WI38 (cell line): ENCODE results near the gene AKIRIN2.
A peak's percentile ranks its signal among the peaks of the same experiment; 100 is the strongest.

Experiments used
- H3K4me3 ChIP-seq: 2 replicates; pipeline ENCODE4 v1.5.1; 2011; ENCODE audit warnings: low read depth, mild to moderate bottlenecking, control low read depth, low read length
- CTCF ChIP-seq: IDR thresholded peaks from 2 replicates; pipeline ENCODE4 v1.5.1; 2012; ENCODE audit warnings: low read depth, mild to moderate bottlenecking, control low read depth, low read length

The AKIRIN2 gene

GRCh38 chr6:87701344-87701675 lies 723 bp downstream of the AKIRIN2 start:
- H3K4me3 ChIP-seq = peak overlapping the region; percentile 97
- no peak for TF ChIP-seq CTCF

DNA sequence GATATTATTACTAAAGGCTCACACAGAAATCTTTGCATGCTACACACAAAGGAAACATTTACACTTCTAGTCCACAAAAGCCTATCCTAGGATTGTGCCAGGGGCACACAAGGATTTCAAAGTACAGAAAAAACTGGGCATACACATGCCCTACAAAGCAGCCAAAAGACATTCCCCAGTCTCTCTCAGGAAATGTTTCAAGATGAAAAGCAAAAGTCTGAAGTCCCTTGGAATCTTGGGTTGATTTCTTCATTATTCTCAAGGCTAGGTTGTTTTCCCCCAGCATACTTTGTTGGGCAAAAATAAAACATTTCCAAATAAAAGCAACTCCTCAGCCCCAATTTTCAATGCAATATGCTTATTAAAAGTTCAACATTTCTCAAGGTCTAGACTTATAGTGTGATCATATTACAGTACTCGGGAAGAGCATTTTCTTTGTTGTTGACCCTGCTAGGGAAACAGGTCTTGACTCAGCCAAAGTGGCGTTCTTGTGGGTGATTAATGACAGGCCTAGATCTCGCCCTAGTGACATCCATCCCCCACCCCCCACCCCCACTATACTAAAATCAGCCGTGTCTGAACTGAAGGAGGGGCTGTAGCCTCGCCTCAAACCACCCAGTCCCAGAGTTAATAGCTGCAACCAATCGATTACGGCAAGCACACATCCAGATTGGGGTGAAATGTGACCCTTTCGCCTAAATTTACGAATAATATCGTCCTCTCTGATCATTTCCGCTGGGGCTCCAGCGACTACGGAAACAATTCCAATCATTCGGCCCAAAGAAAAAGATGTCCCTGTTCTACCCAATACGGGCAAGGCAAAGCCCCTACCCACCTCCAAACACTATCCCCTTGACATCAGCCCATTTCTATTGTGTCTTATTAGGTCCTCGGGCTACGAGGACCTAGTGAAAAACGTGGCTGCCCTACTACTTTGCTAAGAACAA lies 1.4 kb downstream of the AKIRIN2 start:
- peak overlapping the region; percentile 97 for H3K4me3 ChIP-seq
- TF ChIP-seq CTCF = no peak

- no peak for TF ChIP-seq CTCF
- H3K4me3 ChIP-seq = peak overlapping the region; percentile 97
These were observed 2.5 kb downstream of the AKIRIN2 start for GRCh38 chr6:87699576-87699975.

DNA sequence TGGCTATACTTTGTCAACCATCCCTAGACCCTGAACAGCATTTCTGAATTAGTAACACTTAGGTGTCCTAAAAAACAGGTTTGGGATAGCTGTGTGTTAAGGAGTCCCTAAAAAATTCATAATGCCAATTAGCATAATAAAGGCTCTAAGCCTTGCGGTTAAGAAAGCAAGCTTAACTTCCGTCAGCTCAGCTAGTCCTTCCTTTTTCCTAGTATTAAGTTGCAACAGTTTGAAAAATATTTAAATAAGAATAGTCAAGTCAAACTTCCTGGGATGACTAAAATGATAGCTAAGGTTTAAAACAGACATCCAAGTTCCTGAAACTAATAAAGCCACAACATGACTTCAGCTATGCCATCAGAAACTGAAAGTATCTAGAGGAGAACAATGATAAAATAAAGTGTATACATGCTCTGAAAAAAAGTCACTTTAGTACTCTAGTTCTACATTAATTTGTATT lies 3.5 kb downstream of the AKIRIN2 start:
- no peak for TF ChIP-seq CTCF
- peak overlapping the region; percentile 97 for H3K4me3 ChIP-seq

GRCh38 chr6:87697581-87698546 lies 4.2 kb downstream of the AKIRIN2 start:
- no peak for TF ChIP-seq CTCF
- peak overlapping the region; percentile 97 for H3K4me3 ChIP-seq

DNA sequence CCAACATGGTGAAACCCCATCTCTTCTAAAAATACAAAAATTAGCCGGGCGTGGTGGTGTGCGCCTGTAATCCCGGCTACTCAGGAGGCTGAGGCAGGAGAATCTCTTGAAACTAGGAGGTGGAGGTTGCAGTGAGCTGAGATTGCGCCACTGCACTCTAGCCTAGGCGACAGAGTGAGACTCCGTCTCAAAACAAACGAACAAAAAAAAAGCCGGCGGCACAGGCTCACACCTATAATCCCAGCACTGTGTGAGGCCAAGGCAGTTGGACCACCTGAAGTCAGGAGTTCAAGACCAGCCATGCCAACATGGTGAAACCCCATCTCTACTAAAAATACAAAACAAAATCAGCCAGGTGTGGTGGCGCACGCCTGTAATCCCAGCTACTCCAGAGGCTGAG lies 5.2 kb downstream of the AKIRIN2 start:
- H3K4me3 ChIP-seq = peak overlapping the region; percentile 97; the same call in 1 of the 2 replicates

GRCh38 chr6:87692086-87692485 lies 9.9 kb downstream of the AKIRIN2 start:
- no peak overlapping the region for H3K4me3 ChIP-seq
- TF ChIP-seq CTCF = no peak
